Activated CD8-positive, alpha-beta memory T cell treated with anti-CD3 and anti-CD28 coated beads for 48 hours (primary cell): ENCODE measurements around the gene PCIF1.
"Not testable (repeated sequence)": the region's sequence is repeated elsewhere in the genome, so short reads cannot be mapped to it uniquely, and the experiment has no call there.

Experiments
- DNase-seq, 3 experiments: peaks; one replicate each; pipeline ENCODE4 v3.0.0-alpha.2; 2020; ENCODE audit warnings: low read depth in 2 of 3, low spot score in 2 of 3

The PCIF1 gene

DNA sequence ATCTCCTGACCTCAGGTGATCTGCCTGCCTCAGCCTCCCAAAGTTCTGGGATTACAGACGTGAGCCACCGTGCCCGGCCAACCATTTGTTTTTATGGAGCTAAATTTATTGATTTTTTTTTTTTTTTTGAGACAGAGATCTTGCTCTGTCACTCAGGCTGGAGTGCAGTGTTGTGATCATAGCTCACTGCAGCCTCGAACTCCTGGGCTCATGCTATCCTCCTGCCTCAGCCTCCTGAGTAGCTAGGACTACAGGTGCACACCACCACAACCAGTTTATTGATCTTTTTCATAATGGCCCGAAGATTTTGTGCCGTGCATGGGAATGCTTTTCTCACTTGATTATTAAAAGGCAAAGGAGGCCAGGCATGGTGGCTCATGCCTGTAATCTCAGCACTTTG is 54.3 kb downstream of the PCIF1 start:
- not testable (repeated sequence) for DNase-seq

DNA sequence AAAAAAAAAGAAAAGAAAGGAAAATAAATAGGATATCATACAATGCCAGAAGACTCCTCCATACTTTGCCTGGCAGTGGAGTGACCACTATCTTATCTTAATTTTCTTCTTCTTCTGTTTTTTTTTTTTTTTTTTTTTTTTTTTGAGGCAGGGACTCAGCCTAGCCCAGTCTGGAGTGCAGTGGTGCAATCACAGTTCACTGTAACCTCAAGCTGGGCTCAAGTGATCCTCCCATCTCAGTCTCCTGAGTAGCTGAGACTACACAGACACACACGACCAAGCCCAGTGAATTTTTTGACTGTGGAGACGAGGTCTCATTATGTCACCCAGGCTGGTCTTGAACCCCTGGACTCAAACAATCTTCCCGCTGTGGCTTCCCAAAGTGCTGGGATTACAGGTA is 57.1 kb downstream of the PCIF1 start:
- no peak for DNase-seq

DNA sequence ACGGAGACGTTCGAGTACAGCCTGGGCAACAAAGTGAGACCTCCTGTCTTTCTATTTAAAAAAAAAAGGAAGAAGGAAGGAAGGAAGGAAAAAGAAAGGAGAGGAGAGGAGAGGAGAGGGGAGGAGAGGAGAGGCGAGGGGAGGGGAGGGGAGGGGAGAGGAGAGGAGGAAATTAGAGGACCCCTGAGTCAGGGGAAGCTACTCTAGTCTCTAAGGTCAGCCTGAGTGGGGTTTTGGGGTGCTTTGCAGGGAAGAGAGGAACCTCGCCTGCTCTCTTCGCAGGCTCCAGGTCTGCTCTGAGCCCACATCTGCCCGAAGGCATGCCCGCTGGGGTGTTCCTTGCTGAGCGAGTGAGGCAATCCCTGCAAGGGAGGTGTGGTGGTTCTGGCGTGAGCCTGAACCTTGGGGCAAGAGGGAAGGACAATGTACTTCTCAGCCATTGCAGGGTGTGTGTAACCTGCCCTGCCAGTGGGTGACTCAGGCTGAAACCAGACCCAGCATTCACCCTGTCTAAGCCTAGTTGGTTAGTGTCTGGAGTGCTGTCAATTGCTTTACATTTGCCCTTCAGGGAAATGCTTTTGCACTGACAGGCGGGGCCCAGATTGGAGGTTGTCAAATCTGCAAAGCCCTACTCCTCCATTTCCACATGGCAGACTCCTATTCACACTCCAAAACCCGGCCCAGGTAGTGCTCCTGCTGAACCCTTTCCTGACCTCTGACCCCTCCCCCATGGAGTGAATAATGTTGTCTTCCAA is 58.9 kb downstream of the PCIF1 start:
- DNase-seq, result no peak

DNA sequence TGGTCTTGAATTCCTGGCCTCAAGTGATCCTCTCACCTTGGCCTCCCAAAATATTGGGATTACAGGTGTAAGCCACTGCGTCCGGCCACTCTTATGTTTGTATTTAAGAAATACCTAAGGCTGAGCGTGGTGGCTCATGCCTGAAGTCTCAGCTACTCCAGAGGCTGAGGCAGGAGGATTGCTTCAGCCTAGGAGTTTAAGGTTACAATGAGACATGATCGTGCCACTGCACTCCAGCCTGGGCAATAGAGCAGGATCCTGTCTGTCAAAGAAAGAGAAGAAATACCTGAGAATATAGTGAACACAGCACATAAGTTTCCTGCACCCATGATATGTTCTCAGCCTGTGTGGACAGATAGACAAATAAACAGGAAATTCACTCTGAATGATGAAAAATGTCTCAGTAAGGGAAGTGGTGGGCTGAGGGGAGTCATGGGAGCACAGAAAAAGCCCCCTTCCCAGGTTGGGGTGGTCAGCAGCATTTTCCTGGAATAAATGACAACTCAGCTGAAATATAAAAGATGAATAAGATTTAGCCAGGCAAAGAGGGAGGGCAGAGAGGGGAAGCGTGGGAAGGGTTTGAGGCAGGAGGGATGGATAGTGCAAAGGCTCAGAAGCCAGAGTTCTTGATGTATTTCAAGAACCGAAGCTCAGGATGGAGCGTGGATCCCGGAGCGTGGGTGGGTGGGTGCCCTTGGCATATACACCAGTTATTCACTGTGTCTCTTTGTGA is 60.4 kb downstream of the PCIF1 start:
- DNase-seq, result no peak

DNA sequence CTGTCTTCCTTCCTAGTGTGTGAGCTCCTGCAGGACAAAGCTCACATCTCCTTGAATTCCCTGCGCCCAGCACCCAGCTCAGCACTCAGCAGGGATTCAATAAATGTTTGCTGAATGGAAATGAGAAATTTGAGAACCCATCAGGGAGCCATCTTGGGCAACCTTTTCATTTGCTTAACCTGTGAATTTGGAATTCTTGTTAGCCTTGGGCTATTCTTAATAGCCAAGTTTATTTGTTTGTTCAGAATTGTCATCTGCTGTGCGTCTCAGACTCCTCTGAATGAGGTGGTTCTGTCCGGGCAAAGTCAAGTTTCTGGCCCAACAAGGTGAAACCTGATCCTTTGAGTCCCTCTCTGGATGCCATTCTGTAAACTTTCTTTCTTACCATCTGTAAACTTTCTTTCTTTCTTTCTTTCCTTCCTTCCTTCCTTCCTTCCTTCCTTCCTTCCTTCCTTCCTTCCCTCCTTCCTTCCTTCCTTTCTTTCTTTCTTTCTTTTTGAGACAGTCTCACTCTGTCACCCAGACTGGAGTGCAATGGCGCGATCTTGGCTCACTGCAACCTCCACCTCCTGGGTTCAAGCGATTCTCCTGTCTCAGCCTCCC is 61.1 kb downstream of the PCIF1 start:
- DNase-seq, result not testable (repeated sequence)

DNA sequence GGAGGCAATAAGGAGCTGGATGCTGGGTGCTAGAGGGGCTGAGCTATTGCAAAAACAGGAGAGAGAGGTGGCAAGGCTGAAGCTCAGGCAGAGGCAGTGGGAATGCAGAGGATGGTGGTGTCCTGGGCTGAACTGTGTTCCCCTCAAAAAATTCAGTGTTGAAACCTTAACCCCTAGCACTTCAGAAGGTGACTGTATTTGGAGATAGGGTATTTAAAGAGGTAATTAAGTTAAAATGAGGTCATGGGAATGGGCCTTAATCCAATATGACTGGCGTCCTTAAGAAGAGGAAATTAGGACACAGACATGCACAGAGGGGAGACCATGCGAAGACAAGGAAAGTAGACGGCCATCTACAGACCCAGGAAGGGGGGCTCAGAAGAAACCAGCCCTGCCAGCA is 62.7 kb downstream of the PCIF1 start:
- DNase-seq, result no peak
